ENCODE data around the gene STRADA.

STRADA gene, protein sequence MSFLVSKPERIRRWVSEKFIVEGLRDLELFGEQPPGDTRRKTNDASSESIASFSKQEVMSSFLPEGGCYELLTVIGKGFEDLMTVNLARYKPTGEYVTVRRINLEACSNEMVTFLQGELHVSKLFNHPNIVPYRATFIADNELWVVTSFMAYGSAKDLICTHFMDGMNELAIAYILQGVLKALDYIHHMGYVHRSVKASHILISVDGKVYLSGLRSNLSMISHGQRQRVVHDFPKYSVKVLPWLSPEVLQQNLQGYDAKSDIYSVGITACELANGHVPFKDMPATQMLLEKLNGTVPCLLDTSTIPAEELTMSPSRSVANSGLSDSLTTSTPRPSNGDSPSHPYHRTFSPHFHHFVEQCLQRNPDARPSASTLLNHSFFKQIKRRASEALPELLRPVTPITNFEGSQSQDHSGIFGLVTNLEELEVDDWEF

GRCh38 chr17:63741408-63742173 is at the start of gene STRADA:
Gene STRADA, minus strand, starts transcription at chr17:63741799. Its CDS starts 13,430 bp downstream, at chr17:63728369.
- peak; percentile 95 for ATAC-seq
- Mint-ChIP-seq H3K4me3 (peak within 1 kb of the TSS; percentile 96), H3K36me3 (peaks cover 20% of the 10 kb centered on the region), H3K9me3 (no peaks in the 10 kb centered on the region), H3K27me3 (no peaks in the 10 kb centered on the region), H3K27ac (peak within 1 kb of the TSS; percentile 95), H3K4me1 (peaks cover 39% of the 10 kb centered on the region)

DNA sequence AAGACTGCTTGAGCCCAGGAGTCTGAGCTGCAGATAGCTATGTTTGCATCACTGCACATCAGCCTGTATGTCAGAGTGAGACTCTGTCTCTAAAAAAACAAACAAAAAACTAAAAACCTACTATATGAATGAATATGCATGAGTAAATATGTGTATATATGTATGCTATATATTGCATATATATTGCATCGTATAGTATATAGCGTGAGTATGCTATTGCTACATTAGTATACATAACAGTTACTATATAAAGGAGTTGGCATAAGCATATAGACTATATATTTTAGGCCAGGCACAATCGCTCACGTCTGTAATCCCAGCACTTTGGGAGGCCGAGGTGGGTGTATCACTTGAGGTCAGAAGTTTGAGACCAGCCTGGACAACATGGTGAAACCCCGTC is 48.5 kb upstream of the STRADA start:
- no peak for ATAC-seq
- no peak overlapping the region for H3K4me3 Mint-ChIP-seq
- H3K27me3 Mint-ChIP-seq = no peaks in the 10 kb centered on the region
- no peaks in the 10 kb centered on the region for H3K9me3 Mint-ChIP-seq
- peaks cover 24% of the 10 kb centered on the region for H3K36me3 Mint-ChIP-seq
- peaks cover 6% of the 10 kb centered on the region for H3K4me1 Mint-ChIP-seq
- no peak overlapping the region for H3K27ac Mint-ChIP-seq

DNA sequence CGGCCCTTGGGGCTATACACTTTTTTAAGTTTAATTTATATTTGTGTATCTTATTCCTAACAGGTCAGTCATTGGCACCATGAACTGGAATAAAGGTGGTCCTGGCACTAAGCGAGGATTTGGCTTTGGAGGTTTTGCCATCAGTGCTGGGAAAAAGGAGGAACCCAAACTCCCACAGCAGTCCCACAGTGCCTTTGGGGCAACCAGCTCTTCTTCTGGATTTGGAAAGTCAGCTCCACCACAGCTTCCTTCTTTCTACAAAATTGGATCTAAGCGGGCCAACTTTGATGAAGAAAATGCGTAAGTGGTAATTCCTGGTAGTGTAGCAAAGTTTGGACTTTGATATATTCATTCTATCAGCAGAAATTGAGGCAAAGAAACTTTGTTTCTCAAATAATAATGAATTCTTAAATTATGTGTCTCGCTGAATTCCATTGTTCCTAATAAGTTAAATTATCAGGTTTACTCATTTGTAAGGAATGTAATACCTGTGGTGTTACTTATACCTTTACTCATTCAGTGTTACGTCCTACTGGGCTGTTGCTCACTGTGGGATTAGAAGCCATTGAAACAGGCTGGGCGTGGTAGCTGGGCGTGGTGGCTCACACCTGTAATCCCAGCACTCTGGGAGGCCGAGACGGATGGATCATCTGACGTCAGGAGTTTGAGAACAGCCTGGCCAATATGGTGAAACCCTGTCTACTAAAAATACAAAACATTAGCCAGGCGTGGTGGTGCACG is 45.5 kb upstream of the STRADA start:
- no peak for ATAC-seq
- no peak overlapping the region for H3K27ac Mint-ChIP-seq
- H3K4me1 Mint-ChIP-seq = peaks cover 18% of the 10 kb centered on the region
- no peak overlapping the region for H3K4me3 Mint-ChIP-seq
- H3K9me3 Mint-ChIP-seq = no peaks in the 10 kb centered on the region
- peaks cover 15% of the 10 kb centered on the region for H3K36me3 Mint-ChIP-seq
- H3K27me3 Mint-ChIP-seq = no peaks in the 10 kb centered on the region

GRCh38 chr17:63786117-63786516 is 44.5 kb upstream of the STRADA start:
- no peaks in the 10 kb centered on the region for H3K27me3 Mint-ChIP-seq
- H3K4me1 Mint-ChIP-seq = peaks cover 27% of the 10 kb centered on the region
- H3K27ac Mint-ChIP-seq = no peak overlapping the region
- no peak overlapping the region for H3K4me3 Mint-ChIP-seq
- no peak for ATAC-seq
- peaks cover 21% of the 10 kb centered on the region for H3K36me3 Mint-ChIP-seq
- H3K9me3 Mint-ChIP-seq = no peaks in the 10 kb centered on the region

- peaks cover 32% of the 10 kb centered on the region for H3K4me1 Mint-ChIP-seq
- H3K27ac Mint-ChIP-seq = no peak overlapping the region
- H3K27me3 Mint-ChIP-seq = no peaks in the 10 kb centered on the region
- H3K36me3 Mint-ChIP-seq = peaks cover 26% of the 10 kb centered on the region
- no peaks in the 10 kb centered on the region for H3K9me3 Mint-ChIP-seq
- H3K4me3 Mint-ChIP-seq = no peak overlapping the region
- no peak for ATAC-seq
Observed at GRCh38 chr17:63785556-63785955, 44.0 kb upstream of the STRADA start.

DNA sequence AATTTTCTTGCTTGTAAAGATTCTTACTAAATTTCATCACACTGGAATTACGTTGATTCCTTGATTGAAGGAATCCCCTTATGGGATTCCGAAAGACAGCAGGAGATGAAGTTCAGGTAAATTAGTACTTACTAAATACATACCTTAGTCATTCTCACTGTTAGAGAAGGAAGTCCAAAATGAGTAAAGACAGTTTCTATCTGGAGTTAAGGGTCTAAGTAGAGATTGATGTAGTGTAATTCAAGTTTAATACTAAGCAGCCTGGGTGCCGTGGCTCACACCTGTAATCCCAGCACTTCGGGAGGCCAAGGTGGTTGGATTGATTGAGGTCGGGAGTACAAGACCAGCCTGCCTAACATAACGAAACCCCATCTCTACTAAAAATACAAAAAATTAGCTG is 41.9 kb upstream of the STRADA start:
- H3K27me3 Mint-ChIP-seq = no peaks in the 10 kb centered on the region
- peaks cover 33% of the 10 kb centered on the region for H3K36me3 Mint-ChIP-seq
- peak overlapping the region; percentile 26 for H3K27ac Mint-ChIP-seq
- no peak overlapping the region for H3K4me3 Mint-ChIP-seq
- H3K9me3 Mint-ChIP-seq = no peaks in the 10 kb centered on the region
- peaks cover 46% of the 10 kb centered on the region for H3K4me1 Mint-ChIP-seq
- ATAC-seq = no peak

GRCh38 chr17:63780928-63781327 is 39.3 kb upstream of the STRADA start:
- H3K36me3 Mint-ChIP-seq = peaks cover 50% of the 10 kb centered on the region
- H3K9me3 Mint-ChIP-seq = no peaks in the 10 kb centered on the region
- peaks cover 64% of the 10 kb centered on the region for H3K4me1 Mint-ChIP-seq
- H3K4me3 Mint-ChIP-seq = no peak overlapping the region
- ATAC-seq = no peak
- no peaks in the 10 kb centered on the region for H3K27me3 Mint-ChIP-seq
- peak overlapping the region; percentile 64 for H3K27ac Mint-ChIP-seq

GRCh38 chr17:63780507-63780906 is 38.9 kb upstream of the STRADA start:
- H3K27ac Mint-ChIP-seq = peak overlapping the region; percentile 64
- H3K4me3 Mint-ChIP-seq = no peak overlapping the region
- no peak for ATAC-seq
- H3K36me3 Mint-ChIP-seq = peaks cover 53% of the 10 kb centered on the region
- H3K9me3 Mint-ChIP-seq = no peaks in the 10 kb centered on the region
- peaks cover 69% of the 10 kb centered on the region for H3K4me1 Mint-ChIP-seq
- no peaks in the 10 kb centered on the region for H3K27me3 Mint-ChIP-seq

DNA sequence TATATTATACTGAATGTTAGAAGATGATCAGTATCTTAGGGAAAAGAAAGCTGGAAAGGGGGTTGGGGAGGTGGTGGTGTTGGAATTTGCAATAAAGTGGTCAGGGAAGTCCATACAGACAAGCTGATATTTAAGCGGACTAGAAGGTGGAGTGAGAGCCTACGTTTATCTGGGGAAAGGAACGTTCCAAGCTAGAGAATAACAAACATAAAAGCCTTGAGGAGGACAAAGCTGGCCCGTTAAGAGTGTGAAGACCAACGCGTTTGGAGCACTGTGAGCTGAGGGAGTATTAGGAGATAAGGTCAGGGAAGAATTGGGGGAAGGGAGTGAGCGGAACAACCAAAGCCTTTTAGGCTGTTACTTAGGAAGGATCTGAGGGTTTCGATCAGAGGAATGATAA is 33.8 kb upstream of the STRADA start:
- no peaks in the 10 kb centered on the region for H3K27me3 Mint-ChIP-seq
- H3K36me3 Mint-ChIP-seq = peaks cover 38% of the 10 kb centered on the region
- no peak for ATAC-seq
- H3K9me3 Mint-ChIP-seq = no peaks in the 10 kb centered on the region
- peaks cover 66% of the 10 kb centered on the region for H3K4me1 Mint-ChIP-seq
- H3K27ac Mint-ChIP-seq = peak overlapping the region; percentile 88
- peak overlapping the region; percentile 93 for H3K4me3 Mint-ChIP-seq

DNA sequence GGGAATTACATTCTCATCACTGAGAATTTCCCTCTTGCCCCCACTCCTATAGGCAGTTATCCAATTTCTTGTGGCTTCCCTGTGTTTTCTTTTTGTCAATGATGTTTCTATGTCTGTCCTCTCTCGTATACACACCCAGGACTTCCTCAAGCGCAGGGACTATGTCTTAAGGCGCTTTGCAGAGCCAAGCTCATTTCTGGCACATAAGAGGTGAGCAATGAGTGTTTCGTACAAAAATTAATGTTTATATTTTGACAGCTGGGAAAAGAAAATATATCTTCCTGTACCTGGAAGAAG is 33.3 kb upstream of the STRADA start:
- Mint-ChIP-seq H3K27me3 (no peaks in the 10 kb centered on the region), H3K9me3 (no peaks in the 10 kb centered on the region), H3K4me3 (peak overlapping the region; percentile 93), H3K36me3 (peaks cover 43% of the 10 kb centered on the region), H3K4me1 (peaks cover 66% of the 10 kb centered on the region), H3K27ac (peak overlapping the region; percentile 88)
- ATAC-seq = no peak

DNA sequence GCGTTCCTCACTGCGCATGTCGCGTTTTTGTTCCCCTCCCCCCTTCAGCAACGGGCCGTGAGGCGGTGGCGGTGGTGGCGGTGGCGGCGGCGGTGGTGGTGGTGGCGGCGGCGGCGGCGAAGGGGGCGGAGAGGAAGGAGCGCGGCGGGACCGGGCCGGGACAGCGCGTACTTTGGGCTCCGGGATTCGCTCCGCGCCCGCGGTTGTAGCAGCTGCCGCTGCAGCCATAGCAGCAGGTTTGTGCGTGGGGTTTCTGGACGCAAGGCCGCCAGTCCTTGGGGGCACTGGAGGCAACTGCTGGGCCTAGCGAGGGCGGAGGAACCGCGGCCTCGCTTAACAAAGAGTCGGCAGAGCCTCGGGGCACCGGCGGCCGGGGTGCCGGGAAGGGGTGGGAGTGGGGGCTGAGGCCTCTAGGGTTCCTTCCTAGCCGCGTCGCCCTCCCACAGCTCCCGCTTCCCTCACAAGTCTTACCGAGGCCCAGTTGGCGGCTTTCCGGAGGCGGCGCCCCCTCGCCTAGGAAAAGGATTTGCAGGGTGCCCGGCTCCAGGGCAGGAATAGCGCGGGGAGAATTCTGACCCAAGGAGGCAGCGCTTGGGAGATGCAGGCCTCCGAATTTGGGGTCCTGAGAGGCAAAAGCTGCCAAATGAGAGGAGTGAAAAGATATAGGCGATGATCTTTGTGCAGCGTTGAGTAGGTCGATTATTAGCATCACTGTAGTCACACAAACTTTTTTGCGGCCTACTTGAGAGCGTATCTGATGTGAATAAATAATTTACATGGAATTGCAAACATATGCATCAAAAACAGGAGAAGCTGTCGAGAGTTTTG is 32.8 kb upstream of the STRADA start, which contains the start of gene DDX42:
Gene DDX42 (plus strand): TSS at position 30 of the 828 bp plus-strand sequence. CDS start 12,880 bp downstream, outside the sequence.
- H3K27ac Mint-ChIP-seq = peak within 1 kb of the TSS; percentile 88
- peaks cover 61% of the 10 kb centered on the region for H3K4me1 Mint-ChIP-seq
- H3K27me3 Mint-ChIP-seq = no peaks in the 10 kb centered on the region
- peaks cover 38% of the 10 kb centered on the region for H3K36me3 Mint-ChIP-seq
- ATAC-seq = peak; percentile 17
- peak within 1 kb of the TSS; percentile 93 for H3K4me3 Mint-ChIP-seq
- no peaks in the 10 kb centered on the region for H3K9me3 Mint-ChIP-seq

DNA sequence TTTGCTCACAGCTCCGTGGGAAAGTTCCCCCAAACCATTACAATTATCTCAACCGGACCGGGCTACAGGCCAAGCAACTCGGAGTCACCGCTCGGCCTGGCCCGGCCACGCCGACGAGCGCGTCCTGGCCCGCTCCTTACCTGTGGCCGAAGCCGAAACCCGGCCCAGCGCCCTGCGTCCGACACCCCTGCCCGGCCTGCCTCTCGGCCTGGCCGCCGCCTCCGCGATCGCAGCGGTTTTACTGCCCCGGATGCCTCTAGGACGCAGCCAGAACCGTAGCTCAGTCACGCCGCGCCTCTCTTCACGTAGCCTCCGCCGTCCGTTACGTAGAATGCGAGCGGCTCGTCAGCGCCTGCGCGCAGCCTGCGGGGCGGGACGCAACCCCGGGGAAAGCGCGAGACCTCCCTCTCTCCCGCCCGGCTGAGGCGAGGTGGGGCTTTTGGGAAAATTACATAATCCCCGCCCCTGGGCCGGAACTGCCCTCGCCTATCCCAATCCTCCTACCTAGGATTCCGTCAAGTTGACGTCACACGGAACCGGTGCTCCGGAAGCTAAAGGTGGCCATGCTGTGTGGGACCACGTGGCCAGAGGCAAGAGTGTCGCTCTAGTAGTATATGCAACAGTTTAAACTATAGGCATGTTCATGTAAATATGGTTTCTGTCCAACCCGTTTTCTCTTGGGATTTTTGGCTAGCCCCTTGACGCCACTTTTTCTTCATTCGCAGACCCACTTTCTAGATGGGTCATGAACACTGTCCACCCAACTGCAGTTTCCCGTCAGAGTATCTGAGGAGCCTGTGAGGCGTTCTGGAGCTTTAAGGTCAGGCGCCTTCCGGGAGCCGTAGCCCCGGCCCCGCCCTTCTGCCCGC is 31.9 kb upstream of the STRADA start, which contains the start of gene CCDC47:
Gene CCDC47 (minus strand): TSS at position 326 of the 869 bp plus-strand sequence. CDS start 7,422 bp downstream, outside the sequence.
- Mint-ChIP-seq H3K9me3 (no peaks in the 10 kb centered on the region), H3K4me1 (peaks cover 60% of the 10 kb centered on the region), H3K27me3 (no peaks in the 10 kb centered on the region), H3K4me3 (peak within 1 kb of the TSS; percentile 93), H3K36me3 (peaks cover 36% of the 10 kb centered on the region), H3K27ac (peak within 1 kb of the TSS; percentile 88)
- ATAC-seq = peak; percentile 93

DNA sequence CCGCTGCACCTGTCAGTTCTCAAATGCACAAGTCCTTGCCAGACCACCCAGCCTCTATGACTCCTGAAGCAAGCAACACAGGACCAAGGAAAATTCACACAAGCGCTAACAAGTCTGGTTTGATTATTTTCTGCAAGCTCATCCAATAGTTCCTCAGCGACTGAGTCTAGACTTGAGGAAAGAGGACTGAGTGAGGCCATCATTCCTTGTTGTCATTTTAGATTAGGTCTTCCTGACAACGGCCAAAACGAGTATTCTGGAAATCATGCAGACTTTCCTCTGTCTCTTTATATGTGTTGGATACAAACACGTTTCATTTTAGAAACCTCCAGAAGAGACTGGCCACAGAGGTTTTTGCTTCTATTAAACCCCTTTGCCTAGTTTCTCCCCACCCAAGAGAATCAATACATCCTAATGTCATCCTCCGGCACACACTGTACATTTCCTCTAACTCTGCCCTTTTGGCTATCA is 31.2 kb upstream of the STRADA start:
- no peaks in the 10 kb centered on the region for H3K27me3 Mint-ChIP-seq
- H3K27ac Mint-ChIP-seq = peak overlapping the region; percentile 88
- peaks cover 57% of the 10 kb centered on the region for H3K4me1 Mint-ChIP-seq
- peaks cover 29% of the 10 kb centered on the region for H3K36me3 Mint-ChIP-seq
- no peaks in the 10 kb centered on the region for H3K9me3 Mint-ChIP-seq
- no peak for ATAC-seq
- peak overlapping the region; percentile 93 for H3K4me3 Mint-ChIP-seq
